Muscle of arm (tissue), 12 donors: ENCODE measurements around the gene AFF3. TPM values are rescaled to one million over a fixed set of nuclear protein-coding genes. Genes with fewer than 3 reads are reported as not detected.
"Not testable (repeated sequence)": the region's sequence is repeated elsewhere in the genome, so short reads cannot be mapped to it uniquely, and the experiment has no call there.

ENCODE experiments used
- DNase-seq: peaks from one replicate; pipeline ENCODE4 v3.0.0-alpha.2; 2013
- polyA plus RNA-seq, 12 donors: library from polyadenylated mRNA; unstranded; fragments of 120-200 nt; gene quantifications; one replicate each; pipeline ENCODE4 v1.2.1, GENCODE V29; 2013; ENCODE audit not compliant: insufficient read length in 12 of 12

AFF3 gene
- polyA plus RNA-seq, 12 donors: 2.5 to 15.7 (median 3.7) TPM; not detected in 1

GRCh38 chr2:100146657-100146960 is 4.2 kb upstream of the AFF3 start:
- DNase-seq: no peak

GRCh38 chr2:100145893-100146656 is 3.7 kb upstream of the AFF3 start:
- DNase-seq: no peak

- no peak for DNase-seq
Observed at GRCh38 chr2:100143286-100143685, 896 bp upstream of the AFF3 start.

- no peak for DNase-seq
Observed at GRCh38 chr2:100141906-100142305, 484 bp downstream of the AFF3 start.

- no peak for DNase-seq
Observed at GRCh38 chr2:100140582-100140981, 1.8 kb downstream of the AFF3 start.

- DNase-seq: no peak
Observed at GRCh38 chr2:100137866-100138570, 4.4 kb downstream of the AFF3 start.

- no peak for DNase-seq
Observed at GRCh38 chr2:100137318-100137717, 5.1 kb downstream of the AFF3 start.

GRCh38 chr2:100136310-100136709 is 6.1 kb downstream of the AFF3 start:
- no peak for DNase-seq

GRCh38 chr2:100135415-100135814 is 7.0 kb downstream of the AFF3 start:
- no peak for DNase-seq

GRCh38 chr2:100130595-100131391 is 11.6 kb downstream of the AFF3 start:
- no peak for DNase-seq

- DNase-seq: no peak
Observed at GRCh38 chr2:100126897-100127401, 15.4 kb downstream of the AFF3 start.

GRCh38 chr2:100126201-100126600 is 16.2 kb downstream of the AFF3 start:
- DNase-seq: no peak

- no peak for DNase-seq
Observed at GRCh38 chr2:100125626-100126025, 16.8 kb downstream of the AFF3 start.

GRCh38 chr2:100124761-100125160 is 17.6 kb downstream of the AFF3 start:
- DNase-seq: no peak

GRCh38 chr2:100121124-100121718 is 21.2 kb downstream of the AFF3 start:
- no peak for DNase-seq

GRCh38 chr2:100119235-100119634 is 23.2 kb downstream of the AFF3 start:
- DNase-seq: no peak

GRCh38 chr2:100113990-100114433 is 28.4 kb downstream of the AFF3 start:
- DNase-seq: no peak

GRCh38 chr2:100110614-100111000 is 31.8 kb downstream of the AFF3 start:
- DNase-seq: no peak

- DNase-seq: no peak
Observed at GRCh38 chr2:100109986-100110613, 32.3 kb downstream of the AFF3 start.

- DNase-seq: not testable (repeated sequence)
Observed at GRCh38 chr2:100108648-100109020, 33.8 kb downstream of the AFF3 start.

- no peak for DNase-seq
Observed at GRCh38 chr2:100107906-100108647, 34.3 kb downstream of the AFF3 start.
